HTERT RPE-1 (cell line): ENCODE measurements around the gene SP100.

Experiments used
- in situ Hi-C: fragments of 300-500 bp; cut with MboI; formaldehyde crosslinking; loops from 4 replicates; pipeline ENCODE4 v1.14.3; 2020; ENCODE audit warnings: low sequenced_read_pairs

Gene SP100

DNA sequence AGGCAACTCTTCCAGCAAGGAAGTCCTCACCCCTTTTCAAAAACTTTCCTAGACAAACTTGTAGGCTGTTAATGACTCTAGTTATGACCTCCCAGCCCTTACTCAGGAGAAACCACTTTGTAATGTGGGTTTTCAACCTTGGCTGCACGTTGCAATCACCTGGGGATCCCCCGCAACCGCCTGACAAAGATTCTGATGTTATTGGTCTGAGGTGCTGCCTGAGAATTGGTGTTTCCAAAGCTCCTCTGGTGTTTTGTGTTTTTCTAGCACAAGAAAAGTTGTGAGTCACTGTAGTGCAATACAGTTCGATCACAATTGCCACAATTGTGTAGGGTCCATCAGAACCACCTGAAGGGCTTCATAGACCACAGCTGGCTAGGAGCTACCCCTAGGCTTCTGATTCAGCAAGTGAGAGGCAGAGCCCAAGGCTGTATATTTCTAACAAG is 121.6 kb downstream of the SP100 start:
- in situ Hi-C loops: no loop called here

DNA sequence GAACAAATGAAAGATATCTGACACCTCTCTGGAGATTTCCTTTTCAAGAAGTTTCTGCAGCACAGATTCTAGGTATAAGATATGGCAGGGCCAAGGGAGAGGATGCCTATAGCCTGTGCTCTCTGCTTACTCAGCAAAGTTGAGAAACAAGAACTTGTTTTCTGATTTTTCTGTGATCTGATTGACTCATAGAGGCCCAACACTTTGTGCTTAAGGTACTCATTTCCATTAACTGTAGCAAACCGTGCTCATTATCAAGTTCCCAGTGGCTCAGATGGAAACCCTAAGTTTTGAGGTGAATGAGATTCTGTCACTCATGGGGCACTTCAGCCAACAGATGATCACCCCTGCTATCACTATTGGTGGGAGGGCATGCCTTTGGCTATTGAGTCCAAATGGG is 124.3 kb downstream of the SP100 start:
- in situ Hi-C loops: no loop called here

- in situ Hi-C loops: no loop called here
Observed at GRCh38 chr2:230541934-230542380, 126.0 kb downstream of the SP100 start.

DNA sequence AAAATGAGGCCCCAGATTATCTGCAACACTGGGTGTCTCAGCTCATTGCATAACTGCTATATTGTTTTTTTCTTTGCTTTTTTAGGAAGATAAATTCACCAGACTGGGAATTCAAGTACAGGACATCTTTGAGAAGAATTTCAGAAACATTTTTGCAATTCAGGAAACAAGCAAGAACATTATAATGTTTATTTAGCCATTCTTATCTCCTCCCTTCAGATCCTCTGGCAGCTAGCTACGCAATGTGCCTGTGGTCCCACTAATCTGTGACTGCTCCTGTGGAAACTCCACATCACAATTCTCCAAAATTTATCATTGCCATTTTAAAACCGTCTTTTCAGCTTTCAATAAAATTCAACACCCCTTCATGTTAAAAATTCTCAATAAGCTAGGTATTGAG is 126.8 kb downstream of the SP100 start:
- in situ Hi-C loops: no loop called here

- in situ Hi-C loops: no loop called here
Observed at GRCh38 chr2:230552181-230552580, 136.2 kb downstream of the SP100 start.

DNA sequence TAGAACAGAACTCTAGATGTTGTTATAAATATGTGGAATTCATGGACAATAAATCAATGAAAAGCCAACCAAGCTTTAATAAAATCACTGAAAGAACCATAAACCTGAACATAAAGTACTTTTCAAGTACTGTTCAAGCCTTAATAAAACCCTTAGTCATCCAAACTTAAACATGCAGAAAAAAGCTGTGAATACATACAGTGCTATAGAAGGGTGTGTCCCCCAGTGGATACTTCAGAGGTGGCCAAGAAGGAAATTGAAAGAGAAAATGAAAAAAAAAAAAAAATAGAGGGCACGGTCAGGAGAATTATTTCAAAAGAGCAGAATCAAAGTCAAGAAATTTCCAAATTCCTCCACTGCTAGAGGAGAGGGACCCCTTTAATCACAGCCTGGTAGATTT is 141.1 kb downstream of the SP100 start:
- in situ Hi-C loops: no loop called here

DNA sequence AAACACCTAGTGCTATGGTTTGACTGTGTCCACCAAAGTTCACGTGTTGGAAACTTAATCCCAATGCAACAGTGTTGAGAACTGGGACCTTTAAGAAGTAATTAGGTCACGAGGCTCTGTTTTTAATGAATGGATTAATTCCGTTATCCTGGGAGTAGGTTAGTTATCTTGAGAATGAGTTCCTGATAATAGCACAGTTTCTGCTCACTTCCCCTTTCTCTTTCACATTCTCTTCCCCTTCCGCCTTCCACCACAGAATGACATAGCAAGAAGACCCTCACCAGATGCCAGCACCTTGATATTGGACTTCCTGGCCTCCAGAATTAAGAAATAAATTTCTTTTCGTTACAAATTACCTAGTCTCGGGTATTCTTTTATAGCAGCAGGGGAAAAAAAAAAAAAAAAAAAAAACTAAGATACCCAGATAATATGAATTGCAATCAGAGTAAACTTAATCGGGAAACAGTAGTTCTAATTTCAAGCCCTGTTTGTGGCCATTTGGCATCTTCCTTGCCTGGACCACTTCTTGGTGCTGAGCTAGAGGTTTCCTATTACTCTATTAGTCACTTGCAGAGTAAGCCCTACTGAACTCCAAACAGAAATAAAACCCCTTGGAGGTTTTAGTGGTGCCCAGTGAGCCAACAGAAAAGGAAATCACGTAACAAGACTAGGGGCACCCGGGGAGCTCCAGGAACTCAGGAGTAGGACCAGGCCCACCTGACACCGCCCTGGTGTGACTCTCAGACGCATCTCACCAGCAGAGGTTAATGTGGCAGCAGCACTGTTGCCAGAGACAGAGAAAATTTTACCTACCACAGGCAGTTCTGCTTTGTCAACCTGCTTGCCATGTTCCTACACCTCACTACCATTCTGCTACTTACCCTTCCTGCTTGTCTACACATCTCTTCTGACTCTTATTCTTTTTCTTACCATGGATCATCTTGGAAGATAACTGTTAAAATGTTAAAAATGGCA is 149.1 kb downstream of the SP100 start:
- in situ Hi-C loops: no loop called here

DNA sequence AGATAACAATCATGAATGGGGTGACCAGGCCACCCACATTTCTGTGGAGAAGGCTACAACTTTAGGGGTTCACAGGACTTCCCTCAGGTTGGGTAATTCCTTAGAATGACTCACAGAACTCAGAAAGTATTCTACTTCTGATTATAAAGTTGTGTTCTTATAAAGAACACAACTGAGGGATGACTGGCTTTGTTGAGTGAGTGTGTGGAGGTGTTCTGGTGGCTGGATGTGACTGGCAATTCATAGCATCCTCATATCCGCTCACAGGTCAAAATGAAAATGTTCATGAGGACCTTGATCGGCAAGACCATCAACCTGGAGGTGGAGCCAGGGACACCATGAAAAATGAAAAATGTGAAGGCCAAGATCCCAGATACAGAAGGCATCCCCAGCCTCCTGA is 153.3 kb downstream of the SP100 start:
- in situ Hi-C loops: no loop called here

DNA sequence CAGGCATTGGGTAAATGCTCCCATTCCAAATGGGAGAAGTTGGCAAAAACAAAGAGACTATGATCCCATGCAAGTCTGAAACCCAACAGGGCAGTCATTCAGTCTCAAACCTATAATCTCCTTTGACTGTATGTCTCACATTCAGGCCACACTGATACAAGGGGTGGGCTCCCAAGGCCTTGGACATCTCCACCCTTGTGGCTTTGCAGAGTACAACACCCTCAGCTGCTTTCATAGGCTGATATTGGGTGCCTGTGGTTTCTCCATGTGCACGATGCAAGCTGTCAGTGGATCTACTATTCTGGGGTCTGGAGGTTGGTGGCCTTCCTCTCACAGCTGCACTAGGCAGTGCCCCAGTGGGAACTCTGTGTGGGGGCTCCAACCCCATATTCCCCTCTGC is 155.0 kb downstream of the SP100 start:
- in situ Hi-C loops: no loop called here

- in situ Hi-C loops: no loop called here
Observed at GRCh38 chr2:230575642-230576324, 159.8 kb downstream of the SP100 start.

GRCh38 chr2:230577114-230577513 is 161.1 kb downstream of the SP100 start:
- in situ Hi-C loops: no loop called here

DNA sequence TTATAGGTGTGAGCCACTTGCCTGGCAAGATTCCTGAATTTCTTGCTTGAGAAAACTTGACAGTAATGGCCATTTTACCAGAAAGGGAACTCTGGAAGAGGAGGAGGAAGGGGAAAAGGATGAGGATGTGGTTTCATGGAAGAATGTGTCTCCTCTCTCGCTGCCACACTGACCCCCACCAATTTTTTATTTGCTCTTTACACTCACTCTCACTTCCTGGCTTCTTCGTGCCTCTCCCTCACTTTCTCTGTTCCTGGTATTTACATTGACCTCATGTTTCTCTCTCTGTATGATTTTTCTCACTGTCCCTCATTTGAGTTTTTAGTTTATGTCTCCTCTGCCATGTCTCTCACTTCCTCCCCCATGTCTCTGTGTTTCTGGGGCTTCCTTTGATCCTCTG is 162.1 kb downstream of the SP100 start:
- in situ Hi-C loops: no loop called here

- in situ Hi-C loops: no loop called here
Observed at GRCh38 chr2:230582851-230583283, 166.9 kb downstream of the SP100 start.

GRCh38 chr2:230583581-230583980 is 167.6 kb downstream of the SP100 start:
- in situ Hi-C loops: no loop called here

DNA sequence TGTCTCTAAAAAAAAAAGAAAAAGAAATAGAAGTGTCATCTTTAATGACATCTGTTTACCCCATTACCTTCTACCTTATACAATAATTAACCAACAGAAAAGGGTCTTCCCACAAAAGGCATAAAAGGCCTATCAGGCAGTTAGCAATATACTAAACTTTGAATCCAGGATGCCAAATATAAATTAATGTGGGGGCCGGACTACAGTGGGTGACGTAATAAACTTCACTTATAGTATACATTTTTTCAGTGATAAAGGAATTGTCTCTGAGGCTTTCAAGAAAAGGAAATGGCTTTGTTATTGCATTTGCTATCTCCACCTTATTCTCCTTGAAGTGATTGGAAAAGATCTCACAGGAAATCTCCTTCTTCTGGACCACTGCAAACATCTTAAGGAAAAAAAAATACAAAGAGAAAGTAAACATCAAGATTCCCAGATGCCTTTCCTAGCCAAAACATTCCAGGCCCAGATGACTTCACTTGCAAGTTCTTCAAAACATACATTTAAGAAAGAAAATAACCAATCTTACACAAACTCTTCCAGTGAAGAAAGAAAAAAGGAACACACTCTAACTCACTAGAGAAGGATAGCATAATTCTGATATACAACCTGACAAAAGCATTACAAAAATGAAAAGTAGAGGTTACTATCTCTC is 170.5 kb downstream of the SP100 start:
- in situ Hi-C loops: no loop called here

GRCh38 chr2:230589025-230589424 is 173.0 kb downstream of the SP100 start:
- in situ Hi-C loops: no loop called here

- in situ Hi-C loops: no loop called here
Observed at GRCh38 chr2:230589497-230590015, 173.6 kb downstream of the SP100 start.

DNA sequence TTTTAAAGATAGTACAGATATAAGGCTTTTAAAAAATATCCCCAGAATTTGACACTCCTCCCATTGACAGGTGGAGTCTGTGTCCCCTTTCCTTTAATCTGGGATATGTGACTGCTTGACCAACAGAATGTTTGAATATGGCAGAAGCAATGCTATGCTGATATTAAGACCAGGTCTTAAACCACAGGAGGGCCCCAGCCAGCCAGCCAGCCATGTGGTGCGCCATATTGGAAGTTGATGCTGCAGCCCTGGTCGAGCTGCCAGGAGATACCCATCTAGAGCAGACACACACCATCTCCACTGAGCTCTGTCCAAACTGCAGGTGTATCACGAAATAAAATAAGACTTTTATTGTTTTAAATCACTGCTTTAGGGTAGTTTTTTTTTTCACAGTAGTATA is 174.3 kb downstream of the SP100 start:
- in situ Hi-C loops: no loop called here

DNA sequence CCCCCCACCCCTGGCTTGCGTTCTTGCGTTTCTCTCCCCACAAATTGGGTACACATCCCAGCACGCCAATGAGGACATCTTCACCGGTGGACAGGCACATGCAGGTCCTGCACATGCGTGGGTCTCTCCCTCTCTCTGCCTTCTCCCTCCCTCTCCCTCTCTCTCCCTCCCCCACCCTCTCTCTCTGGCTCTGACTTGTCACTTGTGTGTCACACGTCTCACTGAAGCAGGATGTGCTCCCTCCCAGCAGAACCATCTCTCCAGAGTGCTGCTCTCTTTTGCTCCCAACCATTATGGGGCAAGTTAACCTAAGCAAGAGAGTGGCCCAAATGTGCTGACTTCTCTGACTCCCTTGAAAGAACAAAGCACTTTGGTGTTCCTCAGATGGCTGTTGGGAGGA is 175.8 kb downstream of the SP100 start:
- in situ Hi-C loops: no loop called here

DNA sequence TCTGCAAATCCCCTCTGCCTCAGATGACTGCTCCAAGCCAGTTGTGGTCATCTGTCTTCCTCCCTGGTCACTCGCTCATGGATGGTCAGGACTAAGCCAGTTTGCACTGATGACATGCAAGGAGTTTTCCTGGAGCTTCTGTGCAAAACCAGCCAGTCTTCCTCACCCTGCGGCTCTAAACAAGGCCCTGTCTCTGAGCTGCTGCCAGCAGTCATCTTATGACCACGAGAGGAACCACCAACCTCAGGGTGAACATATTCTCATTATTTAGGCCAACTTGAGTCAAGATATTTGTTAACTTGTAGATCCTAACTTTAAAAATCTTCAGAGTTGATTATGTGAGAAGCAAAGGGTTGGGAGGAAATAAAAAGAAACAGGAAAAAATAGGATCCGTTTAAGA is 176.8 kb downstream of the SP100 start:
- in situ Hi-C loops: no loop called here
